DOHH2 (cell line): Measurements from ENCODE around the gene ROBO2.

Experiments used
- H3F3A ChIP-seq: fragments of 200-600 bp; sonication (generic), shearing (Covaris generic); 2 replicates; pipeline ENCODE4 v1.6.0; 2016; ENCODE audit warnings: antibody characterized with exemption, mild to moderate bottlenecking; ENCODE audit not compliant: control insufficient read depth, insufficient read depth
- H3K27ac ChIP-seq: fragments of 200-600 bp; sonication (generic); 2 replicates; pipeline ENCODE4 v1.5.1; 2014; ENCODE audit warnings: low read depth, mild to moderate bottlenecking, low read length, moderate library complexity
- H3K27me3 ChIP-seq: fragments of 200-600 bp; sonication (generic); 2 replicates; pipeline ENCODE4 v1.6.1; 2014; ENCODE audit warnings: mild to moderate bottlenecking, low read length, mixed read lengths; ENCODE audit not compliant: control insufficient read depth
- H3K36me3 ChIP-seq: fragments of 200-600 bp; sonication (generic); 2 replicates; pipeline ENCODE4 v1.6.1; 2014; ENCODE audit warnings: mild to moderate bottlenecking, low read length, moderate library complexity, mixed read lengths; ENCODE audit not compliant: control insufficient read depth
- H3K4me1 ChIP-seq: fragments of 200-600 bp; sonication (generic); 2 replicates; pipeline ENCODE4 v1.6.1; 2014; ENCODE audit warnings: mild to moderate bottlenecking, low read length, mixed read lengths; ENCODE audit not compliant: control insufficient read depth
- H3K4me2 ChIP-seq: fragments of 200-600 bp; sonication (generic); 2 replicates; pipeline ENCODE4 v1.6.0; 2014; ENCODE audit warnings: mild to moderate bottlenecking, low read length, moderate library complexity
- H3K4me3 ChIP-seq: fragments of 200-600 bp; sonication (generic); 2 replicates; pipeline ENCODE4 v1.5.1; 2014; ENCODE audit warnings: mild to moderate bottlenecking, low read length, mixed read lengths
- H3K79me2 ChIP-seq: fragments of 200-600 bp; sonication (generic); 2 replicates; pipeline ENCODE4 v1.6.1; 2014; ENCODE audit warnings: mild to moderate bottlenecking, low read length, mixed read lengths; ENCODE audit not compliant: control insufficient read depth
- H3K9me2 ChIP-seq: fragments of 200-600 bp; sonication (generic); replicated peaks from 2 replicates; pipeline ENCODE4 v1.6.1; 2014; ENCODE audit warnings: mild to moderate bottlenecking, low read length, mixed read lengths; ENCODE audit not compliant: control insufficient read depth
- H3K9me3 ChIP-seq: fragments of 200-600 bp; sonication (generic); 2 replicates; pipeline ENCODE4 v1.6.1; 2014; ENCODE audit warnings: antibody characterized with exemption, low read length, mixed read lengths; ENCODE audit not compliant: control insufficient read depth, insufficient read depth
- H4K20me1 ChIP-seq: fragments of 200-600 bp; sonication (generic); 2 replicates; pipeline ENCODE4 v1.6.0; 2014; ENCODE audit warnings: low read depth, mild to moderate bottlenecking, antibody characterized with exemption, low read length, moderate library complexity; ENCODE audit not compliant: control insufficient read depth, insufficient read depth
- CTCF ChIP-seq: fragments of 200-600 bp; sonication (generic); IDR thresholded peaks from one replicate; pipeline ENCODE4 v1.5.1; 2014; ENCODE audit warnings: antibody characterized with exemption, mild to moderate bottlenecking, low read depth, low read length; ENCODE audit not compliant: poor library complexity, severe bottlenecking
- EZH2phosphoT487 ChIP-seq: fragments of 200-600 bp; sonication (generic); IDR thresholded peaks from 2 replicates; pipeline ENCODE4 v1.6.1; 2017; ENCODE audit warnings: borderline replicate concordance, mild to moderate bottlenecking, antibody characterized with exemption, low read length, moderate library complexity, mixed read lengths

ROBO2 gene

GRCh38 chr3:77602722-77603121, 562.8 kb downstream of the ROBO2 start:
- no peaks in the 10 kb centered on the region for H3K9me3 ChIP-seq
- H3F3A ChIP-seq = no peaks in the 10 kb centered on the region
- no peaks in the 10 kb centered on the region for H3K4me1 ChIP-seq
- no peaks in the 10 kb centered on the region for H3K79me2 ChIP-seq
- TF ChIP-seq CTCF (no peak), EZH2phosphoT487 (no peak)
- H3K4me3 ChIP-seq = no peak overlapping the region
- H3K27ac ChIP-seq = no peak overlapping the region
- H3K27me3 ChIP-seq = no peaks in the 10 kb centered on the region
- no peaks in the 10 kb centered on the region for H3K36me3 ChIP-seq
- H3K9me2 ChIP-seq = no peaks in the 10 kb centered on the region
- no peaks in the 10 kb centered on the region for H4K20me1 ChIP-seq
- no peak overlapping the region for H3K4me2 ChIP-seq

- H3K4me2 ChIP-seq = no peak overlapping the region
- no peaks in the 10 kb centered on the region for H3K36me3 ChIP-seq
- H3K9me2 ChIP-seq = no peaks in the 10 kb centered on the region
- H3K27me3 ChIP-seq = no peaks in the 10 kb centered on the region
- no peaks in the 10 kb centered on the region for H4K20me1 ChIP-seq
- no peak for TF ChIP-seq EZH2phosphoT487
- no peak for TF ChIP-seq CTCF
- H3K4me1 ChIP-seq = no peaks in the 10 kb centered on the region
- H3K79me2 ChIP-seq = no peaks in the 10 kb centered on the region
- no peaks in the 10 kb centered on the region for H3F3A ChIP-seq
- H3K9me3 ChIP-seq = no peaks in the 10 kb centered on the region
- H3K4me3 ChIP-seq = no peak overlapping the region
- no peak overlapping the region for H3K27ac ChIP-seq
These were observed 565.4 kb downstream of the ROBO2 start for GRCh38 chr3:77605308-77605707.

- no peaks in the 10 kb centered on the region for H3K9me2 ChIP-seq
- no peaks in the 10 kb centered on the region for H3K9me3 ChIP-seq
- no peak for TF ChIP-seq CTCF
- no peak for TF ChIP-seq EZH2phosphoT487
- no peaks in the 10 kb centered on the region for H3K27me3 ChIP-seq
- no peaks in the 10 kb centered on the region for H3K36me3 ChIP-seq
- no peaks in the 10 kb centered on the region for H3F3A ChIP-seq
- H3K4me1 ChIP-seq = no peaks in the 10 kb centered on the region
- no peak overlapping the region for H3K4me3 ChIP-seq
- no peaks in the 10 kb centered on the region for H3K79me2 ChIP-seq
- H3K27ac ChIP-seq = no peak overlapping the region
- no peak overlapping the region for H3K4me2 ChIP-seq
- no peaks in the 10 kb centered on the region for H4K20me1 ChIP-seq
These were observed 566.0 kb downstream of the ROBO2 start for GRCh38 chr3:77605865-77606264.

GRCh38 chr3:77606372-77606771, 566.5 kb downstream of the ROBO2 start:
- no peaks in the 10 kb centered on the region for H3K79me2 ChIP-seq

More at GRCh38 chr3:77606372-77606771, 566.5 kb downstream of the ROBO2 start:
- no peaks in the 10 kb centered on the region for H3K36me3 ChIP-seq
- H3K9me3 ChIP-seq = no peaks in the 10 kb centered on the region
- H3K4me1 ChIP-seq = no peaks in the 10 kb centered on the region
- no peak for TF ChIP-seq EZH2phosphoT487
- no peak for TF ChIP-seq CTCF
- H3K4me3 ChIP-seq = no peak overlapping the region
- H3F3A ChIP-seq = no peaks in the 10 kb centered on the region
- no peak overlapping the region for H3K27ac ChIP-seq
- no peak overlapping the region for H3K4me2 ChIP-seq
- no peaks in the 10 kb centered on the region for H3K27me3 ChIP-seq
- H3K9me2 ChIP-seq = no peaks in the 10 kb centered on the region
- H4K20me1 ChIP-seq = no peaks in the 10 kb centered on the region
